Activated CD4-positive, alpha-beta T cell treated with anti-CD3 and anti-CD28 coated beads for 24 hours (primary cell): ENCODE data around the gene TNPO3.

Experiments
- DNase-seq, 2 donors: peaks; one replicate each; pipeline ENCODE4 v3.0.0-alpha.2; 2020; ENCODE audit warnings: low read depth in 2 of 2

The TNPO3 gene

DNA sequence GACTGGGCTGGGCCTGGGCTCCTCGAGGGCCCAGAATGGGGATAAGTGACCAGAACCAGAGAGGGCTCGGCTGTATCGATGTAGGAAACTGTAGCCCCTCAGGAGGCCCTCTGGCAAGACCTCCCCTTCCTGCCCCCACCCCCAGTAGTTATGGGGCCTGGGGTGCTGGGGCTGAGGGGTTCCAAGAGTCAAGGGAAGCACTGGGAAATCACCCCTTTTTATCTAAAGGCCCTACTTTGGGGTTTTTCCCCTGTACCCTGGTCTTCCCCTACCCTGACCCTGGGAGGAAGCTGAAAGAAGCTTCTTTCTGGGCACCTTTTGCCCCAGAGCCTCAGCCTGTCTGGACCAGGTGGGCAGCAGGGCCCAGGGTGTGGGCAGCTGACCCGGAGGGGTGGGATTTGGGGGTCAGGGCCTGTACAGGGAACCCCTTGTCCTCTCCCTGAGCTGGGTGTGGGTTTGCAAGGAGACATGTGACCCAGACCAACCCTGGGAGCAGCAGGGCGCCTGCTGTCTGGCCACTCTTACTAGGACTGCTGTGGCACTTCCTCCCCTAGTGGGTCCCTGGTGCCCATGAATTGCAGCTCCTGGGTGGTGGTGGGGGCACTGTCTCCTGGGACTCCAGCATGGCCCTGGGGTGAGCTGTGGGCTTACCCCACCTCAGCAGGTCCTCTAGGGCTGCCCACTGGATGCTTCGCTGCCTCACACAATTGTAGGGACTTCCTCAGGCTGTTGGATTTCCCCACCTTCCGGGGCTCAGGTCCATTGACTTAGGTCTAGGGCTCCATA lies 115.6 kb downstream of the TNPO3 start:
- no peak for DNase-seq

DNA sequence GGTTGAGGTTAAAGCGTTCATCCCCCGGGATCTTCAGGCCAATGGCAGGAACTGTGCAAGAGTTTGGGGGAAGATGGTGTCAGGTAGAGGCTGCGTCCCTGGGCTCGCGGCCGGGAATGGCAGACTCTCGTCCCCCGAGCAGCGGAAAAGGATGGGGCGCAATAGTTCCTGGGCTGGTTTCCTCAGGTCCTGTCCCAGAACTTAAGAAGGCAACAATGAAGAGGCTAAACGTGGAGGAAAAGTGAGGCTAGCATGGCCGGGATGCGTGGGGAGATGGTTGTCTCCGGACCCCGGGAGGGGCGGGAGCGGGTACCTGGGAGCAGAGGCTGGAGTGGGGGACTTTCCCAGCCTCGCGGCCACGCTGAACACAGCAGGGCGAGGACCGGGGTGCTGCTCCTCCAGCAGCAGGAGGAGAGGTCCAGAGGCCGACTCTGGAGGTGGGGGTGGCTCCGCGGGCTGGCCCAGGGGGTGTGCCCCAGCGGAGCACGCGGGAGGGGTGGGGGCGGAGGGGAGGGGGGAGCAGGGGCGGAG lies 116.3 kb downstream of the TNPO3 start:
- DNase-seq = no peak

DNA sequence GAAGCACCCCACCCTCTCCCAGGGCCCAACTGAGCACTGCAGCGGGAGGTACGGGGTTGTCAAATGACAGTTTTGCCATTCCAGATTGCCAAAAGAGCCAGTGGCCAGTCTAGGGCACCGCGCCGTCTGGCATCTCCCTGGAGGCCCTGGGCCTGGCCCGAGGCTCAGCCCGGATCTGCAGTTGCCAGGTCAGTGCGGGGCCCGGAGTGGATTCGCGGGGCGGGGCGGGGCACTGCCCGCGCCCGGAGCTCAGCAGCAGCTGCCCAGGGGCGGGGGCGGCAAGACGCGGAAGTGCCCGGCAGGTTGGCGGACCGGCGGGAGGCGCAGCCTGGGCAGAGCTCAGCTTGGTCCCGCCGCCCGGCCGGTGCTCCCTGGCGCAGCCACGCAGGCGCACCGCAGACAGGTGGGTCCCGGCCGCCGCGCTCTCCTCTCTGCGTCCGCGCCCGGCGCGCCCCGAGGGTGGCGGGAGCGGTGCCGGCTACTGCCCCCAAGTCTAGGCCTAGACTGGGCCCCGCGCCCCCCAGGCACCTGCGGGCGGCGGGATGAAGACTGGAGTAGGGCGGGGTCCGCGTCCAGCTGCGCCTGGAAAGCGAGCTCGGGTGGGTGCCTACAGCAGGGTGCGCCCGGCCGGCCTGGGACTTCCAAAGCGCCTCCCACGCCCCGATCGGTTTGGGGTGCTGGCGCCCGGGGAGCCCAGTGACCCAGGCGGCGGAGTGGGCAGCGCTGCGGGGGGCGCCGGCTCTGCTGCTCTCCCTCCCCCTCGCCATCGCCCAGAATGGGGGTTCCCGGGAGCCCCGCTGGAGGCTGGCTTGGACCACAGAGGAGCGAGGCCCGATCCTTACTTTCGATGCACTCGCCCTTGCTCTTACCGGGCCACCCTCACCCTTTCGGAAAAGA lies 117.0 kb downstream of the TNPO3 start, which contains the start of gene IRF5:
IRF5 (plus strand) TSS at position 281 of the 897 bp plus-strand sequence. CDS start 4,155 bp downstream, outside the sequence.
- no peak for DNase-seq

DNA sequence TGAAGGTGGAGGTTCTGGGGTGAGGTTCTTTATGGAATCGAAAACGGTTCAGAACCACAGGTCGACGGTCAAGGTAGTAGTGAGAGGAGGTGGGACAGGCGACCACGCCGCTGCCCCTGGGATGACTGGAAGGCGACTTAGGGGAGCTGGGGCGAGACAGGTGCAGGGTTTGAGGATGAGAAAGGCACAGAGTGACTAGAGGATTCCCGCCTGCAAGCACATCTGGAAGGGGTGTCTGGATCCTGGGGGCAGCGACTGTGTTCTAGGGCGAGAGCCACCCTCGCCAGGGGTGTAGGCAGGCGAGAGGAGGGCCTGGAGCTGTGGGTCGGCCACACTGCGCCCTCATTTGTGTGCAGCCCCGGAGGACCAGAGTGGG lies 117.7 kb downstream of the TNPO3 start:
- no peak for DNase-seq

DNA sequence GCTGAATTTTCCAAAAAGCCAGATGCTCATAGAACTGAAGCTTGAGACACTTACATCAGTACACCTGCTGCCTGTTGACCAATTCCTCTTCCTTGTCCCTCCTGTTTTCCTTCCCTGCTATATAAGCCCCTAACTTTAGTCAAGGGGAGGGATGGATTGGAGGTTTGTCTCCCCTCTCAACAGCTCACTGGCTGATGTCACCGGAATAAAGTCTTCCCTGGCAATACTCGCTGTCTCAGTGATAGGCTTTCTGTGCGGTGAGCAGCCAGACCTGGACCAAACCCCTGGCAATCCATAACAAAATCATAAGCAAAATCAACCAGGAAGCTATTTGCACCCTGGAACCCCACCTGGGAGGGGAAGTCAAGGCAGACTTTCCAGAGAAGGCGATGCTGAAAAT lies 118.1 kb downstream of the TNPO3 start:
- no peak for DNase-seq

DNA sequence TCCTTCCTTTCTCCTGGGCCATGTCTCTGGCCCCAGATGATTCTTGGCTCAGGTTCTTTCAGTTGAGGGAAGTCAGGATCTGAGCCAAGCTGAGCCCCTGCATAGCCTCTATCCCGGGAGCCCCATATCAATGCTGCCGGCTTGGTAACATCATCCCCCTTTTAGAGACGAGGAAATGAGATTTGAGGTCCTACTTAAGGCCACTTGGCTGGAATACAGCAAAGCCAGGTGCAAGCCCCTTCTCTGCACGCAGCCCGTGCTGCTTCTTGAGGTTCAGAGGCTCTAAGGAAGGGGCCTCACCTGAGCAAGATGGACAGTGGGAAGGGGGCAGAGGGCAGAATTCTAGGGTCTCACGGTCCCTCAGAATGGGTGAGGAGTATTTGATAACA lies 119.6 kb downstream of the TNPO3 start:
- DNase-seq = no peak

GRCh38 chr7:128934361-128935341 lies 120.3 kb downstream of the TNPO3 start:
- DNase-seq = no peak

GRCh38 chr7:128933180-128933891 lies 121.6 kb downstream of the TNPO3 start:
- no peak for DNase-seq

DNA sequence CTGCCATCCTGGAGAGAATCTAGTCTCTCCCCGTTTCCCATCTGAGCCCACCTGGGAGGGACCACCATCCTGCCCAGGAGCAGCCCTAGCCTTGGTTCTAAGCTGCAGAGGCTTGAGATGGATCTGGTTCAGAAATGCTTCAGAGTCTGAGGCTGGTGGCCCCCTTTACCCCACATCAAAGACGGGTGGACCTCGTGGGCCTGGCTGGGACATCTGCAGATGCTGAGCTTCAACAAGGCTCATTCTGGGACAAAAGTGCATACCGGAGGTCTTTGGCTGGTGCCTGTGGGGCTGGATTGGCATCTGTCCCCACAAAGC lies 122.1 kb downstream of the TNPO3 start:
- DNase-seq = no peak

GRCh38 chr7:128931965-128932861 lies 122.7 kb downstream of the TNPO3 start:
- no peak for DNase-seq

DNA sequence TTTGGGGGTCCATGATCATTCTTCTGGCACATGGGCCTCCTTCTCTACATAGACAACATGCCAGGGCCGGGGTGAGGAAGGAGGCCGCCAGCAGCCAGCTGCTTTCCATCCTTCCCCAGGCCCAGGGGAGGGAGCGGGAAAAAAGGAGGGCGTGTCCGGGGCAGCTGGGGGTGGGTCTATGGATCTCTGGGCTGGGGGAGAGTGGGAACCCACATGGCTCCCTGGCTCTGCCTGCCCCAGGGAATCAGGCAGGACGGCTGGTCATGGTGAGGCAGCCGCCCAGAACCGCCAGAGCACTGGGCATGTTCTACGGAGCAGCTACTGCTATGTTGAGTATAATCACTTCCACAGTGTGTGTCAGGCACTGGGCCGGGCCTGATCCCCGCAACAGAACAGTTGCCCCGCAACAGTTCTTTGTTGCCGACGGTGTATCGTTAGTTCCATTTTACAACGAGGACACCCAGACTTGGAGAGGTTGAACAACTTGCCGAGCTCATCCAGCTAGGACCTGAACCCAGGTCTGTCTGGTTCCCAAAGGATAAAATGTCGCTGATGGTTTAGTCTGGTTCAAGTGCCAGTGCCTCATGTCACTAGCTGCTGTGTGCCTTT lies 123.6 kb downstream of the TNPO3 start:
- DNase-seq = no peak

- DNase-seq = no peak
Observed at GRCh38 chr7:128928882-128929788, 125.8 kb downstream of the TNPO3 start.

DNA sequence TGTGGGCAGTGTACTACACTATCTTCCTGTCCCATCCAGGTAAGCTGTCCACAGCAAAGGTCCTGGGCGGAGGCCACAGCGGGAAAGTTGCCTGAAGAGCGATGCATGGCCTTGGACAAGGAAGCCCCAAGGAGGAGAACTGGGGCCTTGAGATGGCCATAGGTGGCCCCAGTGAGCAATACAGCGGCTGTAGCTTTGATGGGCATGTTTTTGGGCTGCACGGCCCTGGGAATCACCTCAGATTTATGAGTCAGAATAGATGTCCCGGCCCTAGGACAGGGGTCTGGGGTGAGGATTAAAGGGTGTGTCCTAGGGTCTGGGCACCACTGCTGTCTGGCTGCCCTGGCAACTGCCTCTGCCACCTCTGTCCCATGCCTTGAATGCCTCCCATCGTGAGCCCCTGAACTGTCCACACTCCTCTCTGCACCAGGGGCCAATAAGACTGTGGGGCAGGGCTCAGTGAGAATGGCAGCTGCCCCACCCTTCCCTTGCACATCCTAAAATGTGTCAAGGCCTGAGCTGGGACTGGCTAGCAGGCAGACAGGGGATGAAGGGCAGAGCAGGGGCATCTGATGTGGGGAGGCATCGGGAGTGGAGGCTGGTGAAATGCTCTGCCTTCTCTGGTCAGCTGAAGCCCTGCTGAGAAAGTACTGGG lies 126.6 kb downstream of the TNPO3 start:
- no peak for DNase-seq

GRCh38 chr7:128924707-128925588 lies 130.0 kb downstream of the TNPO3 start:
- no peak for DNase-seq

DNA sequence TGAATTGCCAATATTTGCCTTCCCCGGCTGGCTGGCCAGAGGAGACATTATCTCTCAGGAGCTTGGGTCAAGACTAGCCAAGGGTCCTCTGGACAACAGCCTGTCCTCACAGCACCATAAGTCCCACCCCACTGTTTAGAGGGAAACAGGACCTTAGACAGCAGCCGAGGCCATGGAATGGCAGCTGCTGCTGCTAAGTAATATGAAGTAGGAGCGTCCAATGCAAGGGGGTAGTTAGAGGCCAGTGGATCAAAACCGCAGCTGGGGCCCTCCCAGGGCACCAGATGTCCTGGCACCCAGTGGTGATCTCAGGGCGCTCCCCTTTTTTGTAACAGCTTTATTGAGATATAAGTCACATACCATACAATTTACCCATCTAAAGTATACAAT lies 131.5 kb downstream of the TNPO3 start:
- no peak for DNase-seq

- DNase-seq = no peak
Observed at GRCh38 chr7:128922496-128923410, 132.2 kb downstream of the TNPO3 start.
